Stimulated activated CD8-positive, alpha-beta memory T cell treated with anti-CD3 and anti-CD28 coated beads, Interleukin-7, amount 100 ng/mL, for 4 hours (primary cell): ENCODE results near the gene CACNG1.
"Not testable (repeated sequence)": the region's sequence is repeated elsewhere in the genome, so short reads cannot be mapped to it uniquely, and the experiment has no call there.

Source experiments
- DNase-seq, 2 donors: peaks; one replicate each; pipeline ENCODE4 v3.0.0-alpha.2; 2020; ENCODE audit warnings: low read depth in 2 of 2

Gene CACNG1

DNA sequence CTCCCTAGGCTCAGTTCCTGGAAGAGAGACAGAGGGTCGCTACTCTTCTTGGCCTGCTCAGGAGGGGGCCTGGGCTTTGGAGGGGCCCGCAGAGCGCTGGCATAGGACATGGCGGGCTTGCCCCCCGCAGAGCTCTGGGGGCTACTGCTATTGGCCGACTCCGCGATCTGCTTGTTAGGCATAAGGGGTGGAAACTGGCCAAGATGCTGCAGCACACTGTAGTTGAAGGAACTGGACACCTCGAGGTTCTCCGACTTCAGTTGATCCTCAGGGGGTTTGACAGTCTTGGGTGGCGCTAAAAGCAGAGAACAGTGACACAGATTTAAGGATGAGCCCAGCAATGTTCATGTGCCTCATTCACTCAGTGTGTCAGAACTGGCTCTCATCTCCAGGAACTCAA is 33.9 kb downstream of the CACNG1 start:
- no peak for DNase-seq

- DNase-seq = no peak
Measured at GRCh38 chr17:67079491-67079890, 35.1 kb downstream of the CACNG1 start.

DNA sequence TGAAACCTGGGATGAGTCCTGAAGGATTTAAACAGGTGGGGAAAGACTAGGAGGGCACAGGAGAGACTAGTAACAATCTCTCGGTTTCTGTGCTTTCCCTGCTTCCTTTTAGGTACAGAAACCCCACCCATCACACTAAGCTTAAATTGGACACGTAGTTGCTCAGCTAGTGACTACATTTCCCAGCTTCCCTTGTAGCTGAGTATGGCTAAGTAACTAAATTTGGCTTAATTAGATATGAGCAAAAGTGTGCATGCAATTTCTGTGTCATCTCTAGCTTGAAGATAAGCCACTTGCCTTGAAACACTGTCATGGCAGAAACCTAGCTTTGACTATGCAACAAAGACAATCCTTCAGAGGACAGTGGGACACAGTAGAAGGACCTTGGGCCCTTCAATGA is 36.5 kb downstream of the CACNG1 start:
- DNase-seq = no peak

GRCh38 chr17:67082107-67082506 is 37.8 kb downstream of the CACNG1 start:
- no peak for DNase-seq

- DNase-seq = no peak
Measured at GRCh38 chr17:67085406-67085805, 41.1 kb downstream of the CACNG1 start.

DNA sequence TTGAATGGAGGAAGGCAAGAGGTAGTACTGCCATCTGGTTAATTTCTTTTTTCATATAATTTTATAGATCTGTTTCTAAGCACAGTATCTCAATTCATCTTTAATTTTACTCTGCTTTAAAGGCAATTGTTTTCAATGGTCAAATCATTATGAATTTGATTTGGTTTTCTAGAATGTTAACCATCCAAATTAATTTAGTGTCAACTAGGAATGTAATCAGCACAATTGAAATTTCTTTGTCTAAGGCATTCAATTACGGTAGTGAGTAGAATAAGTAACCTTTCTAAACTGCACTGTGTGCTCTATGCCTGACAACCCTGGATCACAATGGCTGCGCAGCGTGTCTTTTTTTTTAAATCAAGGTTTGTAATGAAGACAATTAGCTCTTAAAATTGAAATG is 44.3 kb downstream of the CACNG1 start:
- DNase-seq = no peak

GRCh38 chr17:67090341-67090740 is 46.0 kb downstream of the CACNG1 start:
- DNase-seq = no peak

DNA sequence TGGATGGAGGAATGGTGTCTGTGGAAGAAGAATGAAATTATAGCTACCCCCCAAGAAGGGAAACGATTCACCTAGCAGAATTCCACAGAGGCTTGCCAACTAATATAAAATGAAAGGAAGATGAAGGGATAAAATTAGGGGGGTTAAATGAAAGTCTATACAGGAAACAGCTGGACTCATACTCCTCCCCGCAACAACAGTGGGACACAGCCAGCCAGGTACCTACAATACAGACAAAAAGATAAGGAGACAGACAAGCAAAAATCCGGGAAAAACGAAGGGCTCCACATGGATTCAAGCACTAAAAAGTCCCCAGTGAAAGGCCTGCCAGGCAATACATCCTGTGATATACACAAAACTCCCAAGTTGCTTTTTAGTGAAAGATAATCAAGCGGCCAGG is 47.9 kb downstream of the CACNG1 start:
- no peak for DNase-seq

- DNase-seq = not testable (repeated sequence)
Measured at GRCh38 chr17:67092710-67093109, 48.4 kb downstream of the CACNG1 start.

DNA sequence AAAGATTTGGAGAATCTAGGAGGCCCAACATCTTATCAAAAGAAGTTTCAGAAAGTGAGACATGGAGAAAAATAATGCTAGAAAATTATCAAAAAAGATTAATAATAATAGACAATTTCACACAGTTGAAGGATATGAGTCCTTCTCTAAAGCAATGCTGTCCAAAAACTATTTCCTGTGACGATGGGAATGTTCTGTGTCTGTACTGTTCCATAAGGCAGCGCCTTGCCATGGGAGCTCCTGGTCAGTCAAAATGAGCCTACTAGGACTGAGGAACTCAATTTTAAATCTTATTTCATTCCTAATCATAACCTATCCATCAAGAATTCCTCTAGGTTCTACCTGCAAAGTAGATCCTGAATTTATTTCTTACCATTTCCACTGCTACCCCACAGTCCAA is 49.0 kb downstream of the CACNG1 start:
- no peak for DNase-seq

DNA sequence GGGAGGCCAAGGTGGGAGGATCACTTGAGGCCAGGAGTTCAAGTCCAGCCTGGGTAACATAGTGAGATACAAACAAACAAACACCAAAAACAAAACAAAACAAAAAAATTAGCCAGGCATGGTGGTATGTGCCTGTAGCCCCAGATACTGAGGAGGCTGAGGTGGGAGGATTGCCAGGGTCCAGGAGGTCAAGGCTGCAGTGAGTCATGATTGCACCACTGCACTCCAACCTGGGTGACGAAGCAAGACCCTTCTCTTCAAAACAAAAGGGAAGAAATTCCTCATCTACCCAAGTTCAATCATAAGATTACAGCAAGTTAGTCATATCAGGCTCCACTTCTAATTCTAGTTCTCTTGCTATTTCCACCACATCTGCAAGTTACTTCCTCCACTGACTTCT is 50.9 kb downstream of the CACNG1 start:
- not testable (repeated sequence) for DNase-seq

GRCh38 chr17:67095803-67096202 is 51.4 kb downstream of the CACNG1 start:
- DNase-seq = no peak

DNA sequence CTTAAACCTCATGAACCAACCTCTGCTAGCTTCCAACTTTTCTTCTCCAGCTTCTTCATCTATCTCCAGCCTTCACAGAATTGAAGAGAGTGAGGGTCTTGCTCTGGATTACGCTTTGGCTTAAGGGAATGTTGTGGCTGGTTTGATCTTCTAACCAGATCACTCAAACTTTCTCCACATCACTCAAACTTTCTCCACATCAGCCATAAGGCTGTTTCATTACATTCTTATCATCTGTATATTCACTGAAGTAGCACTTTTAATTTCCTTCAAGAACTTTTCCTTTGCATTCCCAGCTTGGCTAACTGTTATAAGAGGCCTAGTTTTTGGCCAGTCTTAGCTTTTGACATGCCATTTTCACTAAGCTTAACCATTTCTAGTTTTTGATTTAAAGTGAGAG is 52.3 kb downstream of the CACNG1 start:
- DNase-seq = no peak

DNA sequence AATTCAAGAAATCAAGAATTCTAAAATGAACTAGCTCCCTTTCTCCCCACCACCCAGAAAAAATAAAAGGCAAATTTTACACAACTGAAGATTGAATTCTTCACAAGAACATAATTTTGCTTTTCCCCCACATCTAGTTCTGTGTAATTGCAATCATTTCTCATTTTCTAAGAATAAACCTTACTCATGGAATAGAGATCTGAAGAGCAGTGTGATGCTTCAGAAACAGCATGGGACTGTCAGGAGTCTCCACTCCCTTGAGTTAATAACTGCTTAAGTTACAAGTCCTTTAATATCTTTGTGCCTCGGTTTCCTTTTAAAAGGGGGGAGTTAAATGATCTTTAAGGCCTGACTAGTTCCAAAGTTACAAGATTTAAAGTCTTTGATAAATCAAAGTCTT is 53.7 kb downstream of the CACNG1 start:
- no peak for DNase-seq

- DNase-seq = not testable (repeated sequence)
Measured at GRCh38 chr17:67104641-67105040, 60.3 kb downstream of the CACNG1 start.

GRCh38 chr17:67105213-67105612 is 60.9 kb downstream of the CACNG1 start:
- DNase-seq = no peak
